HL-60/S4 treated with retinoic acid at 250 ng/mL for 4 days and 3 days (cell line): ENCODE results near the gene ACSS3.

Experiments
- in situ Hi-C: fragments of 300-500 bp; cut with MboI; formaldehyde crosslinking; loops from 2 replicates; pipeline ENCODE4 v1.7.0; 2022; ENCODE audit warnings: low sequenced_read_pairs

Gene ACSS3

DNA sequence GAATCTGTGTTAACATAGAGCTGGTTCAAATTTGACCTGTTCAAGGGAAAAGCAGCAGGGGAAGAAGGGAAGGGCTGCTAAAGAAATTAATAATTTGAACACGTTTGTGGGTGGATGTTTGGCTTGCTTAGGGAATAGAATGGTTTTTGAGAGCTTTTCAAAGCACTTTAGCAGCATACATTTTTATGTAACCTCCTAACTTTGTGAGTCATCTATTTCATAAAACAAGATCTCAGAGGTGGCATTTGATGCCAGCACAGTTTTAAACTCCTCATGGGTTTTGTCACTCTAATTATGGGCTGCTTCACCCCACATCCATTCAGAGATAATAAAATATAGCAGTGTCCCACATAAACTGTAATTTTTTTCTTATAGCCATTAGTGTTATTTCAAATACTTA is 143.8 kb downstream of the ACSS3 start:
- in situ Hi-C loops: no loop called here

- in situ Hi-C loops: no loop called here
Measured at GRCh38 chr12:81222846-81223592, 145.1 kb downstream of the ACSS3 start.

- in situ Hi-C loops: no loop called here
Measured at GRCh38 chr12:81224626-81225025, 146.7 kb downstream of the ACSS3 start.

- in situ Hi-C loops: no loop called here
Measured at GRCh38 chr12:81229759-81230158, 151.9 kb downstream of the ACSS3 start.

DNA sequence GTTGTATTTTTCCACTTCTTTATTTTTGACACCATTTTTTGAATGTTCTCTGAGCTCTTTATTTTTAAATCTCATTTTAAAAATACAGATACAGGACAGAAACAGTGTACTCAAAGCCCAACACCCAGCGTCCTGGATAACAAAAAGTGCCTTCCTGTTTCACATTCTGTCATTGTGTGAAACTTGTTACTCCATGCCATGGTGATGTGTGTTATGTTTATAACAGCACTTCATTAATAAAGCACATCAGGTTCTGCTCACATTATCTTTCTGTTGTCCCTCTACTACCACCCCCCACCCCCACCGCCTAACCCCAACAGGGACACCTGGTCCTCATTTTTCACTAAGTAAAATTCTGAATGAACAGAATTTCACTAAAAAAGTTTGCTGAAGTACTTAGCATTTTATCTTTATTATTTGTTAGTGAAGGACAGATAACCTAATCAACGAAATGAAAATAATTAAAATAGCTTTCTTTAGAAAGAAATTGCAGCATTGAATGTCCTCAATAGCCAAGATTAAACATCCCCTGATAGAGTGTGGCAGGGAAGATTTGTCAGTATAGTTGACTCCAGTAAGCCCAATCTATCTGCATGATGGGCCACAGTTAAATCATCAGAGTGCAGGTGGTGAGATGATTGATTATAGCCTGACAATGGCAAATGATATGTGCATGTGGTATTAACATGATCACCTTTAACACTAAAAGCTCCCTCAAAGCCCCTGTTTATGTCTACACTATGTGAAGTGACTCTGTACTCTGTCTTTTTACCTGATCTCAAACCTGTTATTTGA is 153.9 kb downstream of the ACSS3 start:
- in situ Hi-C loops: no loop called here

GRCh38 chr12:81245458-81245857 is 167.6 kb downstream of the ACSS3 start:
- in situ Hi-C loops: no loop called here

DNA sequence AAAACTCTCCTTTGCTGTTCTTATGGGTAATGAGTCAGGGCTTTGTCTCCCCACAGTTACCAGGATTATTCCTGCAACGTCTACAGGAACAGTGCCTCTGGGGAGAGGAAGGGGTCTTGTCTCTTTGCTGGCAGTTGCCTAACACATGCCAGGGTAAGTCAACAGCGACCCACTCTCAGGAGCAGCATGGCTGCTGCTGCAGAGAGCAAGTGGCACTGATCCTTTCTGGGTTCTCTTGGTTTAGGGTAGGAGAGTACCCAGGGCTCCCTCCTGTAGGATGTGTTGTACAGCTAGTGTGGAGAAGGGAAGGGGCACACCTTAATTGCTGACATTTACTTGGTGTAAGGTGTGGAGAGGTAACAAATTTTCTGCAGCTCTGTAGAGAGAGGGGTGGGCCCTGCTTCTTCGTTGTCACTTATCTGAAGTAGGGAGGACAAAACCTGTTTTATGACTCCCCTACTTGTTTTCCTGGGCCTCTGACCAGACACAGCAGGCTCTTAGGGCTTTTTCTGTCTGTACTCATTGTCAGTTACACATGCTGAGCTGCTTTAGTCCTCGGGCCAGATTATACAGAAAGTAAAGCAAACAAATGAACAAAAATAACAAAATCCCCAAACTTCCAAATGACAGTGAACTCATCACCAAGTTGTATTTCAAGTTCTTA is 168.2 kb downstream of the ACSS3 start:
- in situ Hi-C loops: no loop called here

DNA sequence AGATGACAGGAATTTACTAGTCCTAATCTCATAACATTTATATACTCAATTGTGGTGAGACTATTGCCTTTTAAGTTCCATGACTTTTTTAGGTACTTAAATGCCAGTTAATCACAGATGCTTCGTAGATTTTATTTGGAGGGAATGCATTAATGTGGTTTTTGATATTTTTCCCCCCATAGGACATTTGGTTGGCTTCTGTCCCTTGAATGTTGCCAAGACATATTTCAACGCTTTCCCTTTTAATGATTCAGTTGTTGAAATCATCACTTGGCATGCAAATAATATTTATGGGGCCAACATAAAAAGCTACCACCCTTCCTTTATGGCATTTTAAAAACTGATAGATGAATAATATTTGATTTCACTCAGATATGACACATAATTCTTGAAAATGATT is 172.1 kb downstream of the ACSS3 start:
- in situ Hi-C loops: no loop called here

DNA sequence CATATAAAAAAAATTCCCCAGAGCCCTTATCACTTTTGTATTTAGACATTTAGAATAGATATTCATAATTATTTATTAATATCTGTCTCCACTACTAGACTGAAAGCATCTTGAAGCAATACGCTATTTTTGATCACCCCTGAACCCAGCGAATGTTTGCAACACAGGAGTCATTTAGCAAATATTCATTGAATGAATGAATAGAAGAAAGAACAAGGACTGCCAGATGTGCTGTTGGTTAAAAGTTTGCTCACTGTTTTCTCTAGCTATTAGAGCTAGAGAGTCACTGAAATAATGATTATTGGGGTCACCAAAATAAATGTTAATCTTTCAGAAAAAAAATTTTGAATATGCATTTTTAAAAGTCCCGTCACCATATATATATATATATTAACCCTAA is 174.3 kb downstream of the ACSS3 start:
- in situ Hi-C loops: no loop called here

DNA sequence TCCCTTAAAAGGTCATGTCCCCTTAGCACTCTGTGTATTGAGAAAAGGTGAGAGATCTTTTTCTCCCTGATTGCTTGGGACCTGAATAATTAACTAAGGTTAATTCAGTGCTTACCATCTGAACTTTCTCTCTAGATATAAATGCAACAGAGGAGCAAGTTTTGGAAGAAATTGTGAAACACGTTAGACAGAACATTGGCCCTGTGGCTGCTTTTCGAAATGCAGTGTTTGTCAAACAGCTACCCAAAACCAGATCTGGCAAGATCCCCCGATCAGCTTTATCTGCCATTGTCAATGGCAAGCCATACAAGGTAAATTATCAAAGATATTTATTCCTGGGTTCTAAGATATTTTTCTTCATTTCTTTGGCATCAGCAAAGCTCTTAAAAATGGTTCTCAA is 175.5 kb downstream of the ACSS3 start:
- in situ Hi-C loops: no loop called here

DNA sequence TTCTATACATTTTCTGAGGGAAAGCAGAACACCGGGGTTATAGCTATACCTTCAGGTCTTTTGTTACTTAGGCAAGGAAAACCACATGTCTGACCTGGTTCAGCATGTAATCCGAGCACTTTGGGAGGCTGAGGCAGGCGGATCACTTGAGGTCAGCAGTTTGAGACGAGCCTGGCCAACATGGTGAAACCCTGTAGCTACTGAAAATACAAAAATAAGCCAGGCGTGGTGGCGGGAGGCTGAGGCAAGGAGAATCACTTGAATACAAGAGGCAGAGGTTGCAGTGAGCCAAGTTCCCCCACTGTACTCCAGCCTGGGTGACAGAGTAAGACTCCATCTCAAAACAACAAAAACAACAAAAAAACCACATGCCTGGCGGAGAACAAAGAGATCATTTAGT is 177.6 kb downstream of the ACSS3 start:
- in situ Hi-C loops: no loop called here

- in situ Hi-C loops: no loop called here
Measured at GRCh38 chr12:81255947-81256346, 178.1 kb downstream of the ACSS3 start.

- in situ Hi-C loops: no loop called here
Measured at GRCh38 chr12:81257947-81258551, 180.2 kb downstream of the ACSS3 start.

GRCh38 chr12:81259360-81259759 is 181.5 kb downstream of the ACSS3 start:
- in situ Hi-C loops: no loop called here

GRCh38 chr12:81261508-81262207 is 183.8 kb downstream of the ACSS3 start:
- in situ Hi-C loops: no loop called here

DNA sequence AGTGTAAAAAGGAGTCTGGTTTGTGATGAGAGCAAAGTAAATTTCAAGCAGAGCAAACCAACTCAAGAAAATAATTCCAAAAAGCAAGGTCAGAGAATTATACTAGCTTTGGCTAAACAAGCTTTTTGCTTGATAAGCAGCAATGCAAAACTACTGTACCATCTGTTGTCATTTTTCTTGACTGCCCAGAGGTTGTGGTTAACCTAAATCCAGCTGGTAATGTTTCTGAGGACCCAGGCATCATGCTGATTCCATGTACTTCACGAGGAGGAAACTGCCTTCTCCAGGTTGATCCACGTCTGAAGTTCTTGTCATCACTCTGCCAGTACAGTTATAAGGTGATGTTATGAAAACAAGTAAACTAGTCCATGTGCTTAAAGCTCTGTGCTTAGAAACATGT is 185.2 kb downstream of the ACSS3 start:
- in situ Hi-C loops: no loop called here

DNA sequence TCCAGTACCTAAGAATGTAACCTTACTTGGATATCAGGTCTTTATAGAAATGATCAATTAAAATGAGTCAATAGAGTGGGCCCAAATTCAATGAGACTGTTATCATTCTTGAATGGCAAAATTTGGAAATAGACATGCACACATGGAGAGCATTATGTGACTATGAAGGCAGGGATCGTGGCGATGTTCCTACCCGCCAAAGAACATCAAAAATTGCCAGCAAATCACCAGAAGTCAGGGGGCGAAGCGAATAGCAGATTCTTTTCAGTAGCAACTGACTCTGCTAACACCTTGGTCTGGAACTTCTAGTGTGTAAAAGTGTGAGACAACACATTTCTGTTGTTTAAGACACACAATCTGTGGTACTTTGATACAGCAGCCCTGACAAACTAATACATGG is 192.5 kb downstream of the ACSS3 start:
- in situ Hi-C loops: no loop called here

- in situ Hi-C loops: no loop called here
Measured at GRCh38 chr12:81274637-81275529, 197.0 kb downstream of the ACSS3 start.

DNA sequence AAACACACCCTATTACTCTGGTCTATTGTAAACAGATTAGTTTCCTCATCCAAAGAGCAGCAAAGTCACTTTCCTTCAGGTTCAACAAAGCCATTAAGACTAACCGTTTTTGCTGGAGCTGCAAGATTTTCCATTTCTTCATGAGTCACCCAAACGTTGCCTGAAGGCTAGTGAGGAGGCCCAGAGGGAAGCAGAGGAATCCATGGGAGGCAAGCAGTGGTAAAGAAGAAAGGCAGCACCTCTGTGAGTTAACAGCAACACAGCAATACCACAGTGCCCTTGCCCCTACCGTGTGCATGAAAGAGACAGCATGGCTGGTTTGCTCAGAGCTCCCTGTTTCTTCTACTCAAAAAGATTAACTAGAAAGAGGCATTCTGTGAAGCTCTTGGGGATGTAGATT is 206.3 kb downstream of the ACSS3 start:
- in situ Hi-C loops: no loop called here

- in situ Hi-C loops: no loop called here
Measured at GRCh38 chr12:81288651-81289050, 210.8 kb downstream of the ACSS3 start.
